Fibroblast of pulmonary artery (primary cell): ENCODE measurements around the gene CHKB.

ENCODE experiments used
- DNase-seq: peaks from one replicate; pipeline ENCODE4 v3.0.0-alpha.2; 2010; ENCODE audit warnings: low read depth
- H3K4me3 ChIP-seq: replicated peaks from 2 replicates; pipeline ENCODE4 v1.5.1; 2011; ENCODE audit warnings: low read depth, mild to moderate bottlenecking, control low read depth, low read length, moderate library complexity
- CTCF ChIP-seq: IDR thresholded peaks from 2 replicates; pipeline ENCODE4 v1.5.1; 2011; ENCODE audit warnings: mild to moderate bottlenecking, control low read depth, low read length, inconsistent platforms; ENCODE audit errors: missing control alignments

CHKB gene

GRCh38 chr22:50586416-50586815 lies 3.8 kb upstream of the CHKB start:
- no peak for TF ChIP-seq CTCF
- H3K4me3 ChIP-seq: no peak overlapping the region
- DNase-seq: no peak

- no peak overlapping the region for H3K4me3 ChIP-seq
- no peak for DNase-seq
- no peak for TF ChIP-seq CTCF
Measured at GRCh38 chr22:50585781-50586180, 3.1 kb upstream of the CHKB start.

- no peak overlapping the region for H3K4me3 ChIP-seq
- TF ChIP-seq CTCF: no peak
- no peak for DNase-seq
Measured at GRCh38 chr22:50585238-50585637, 2.6 kb upstream of the CHKB start.

- TF ChIP-seq CTCF: no peak
- H3K4me3 ChIP-seq: no peak overlapping the region
- DNase-seq: no peak
Measured at GRCh38 chr22:50584106-50585096, 1.8 kb upstream of the CHKB start.

GRCh38 chr22:50583294-50583861 lies 729 bp upstream of the CHKB start:
- peak overlapping the region; percentile 73 for H3K4me3 ChIP-seq
- DNase-seq: no peak
- no peak for TF ChIP-seq CTCF

GRCh38 chr22:50581950-50582492 lies 628 bp downstream of the CHKB start:
- no peak for TF ChIP-seq CTCF
- DNase-seq: peak; percentile 17
- peak overlapping the region; percentile 78 for H3K4me3 ChIP-seq
